Caco-2 (cell line): ENCODE measurements around the gene IFIT5. TPM values are rescaled to one million over a fixed set of nuclear protein-coding genes. Genes with fewer than 3 reads are reported as not detected.

Experiments
- BruUV-seq: library from RNA; stranded (reverse); fragments of 400-500 nt; replicated peaks from 2 replicates; lab custom pipeline; 2021; lab: Mats Ljungman, UMichigan
- CTCF ChIA-PET: fragments of 300-600 bp; sonication (Branson Sonifier 250); formaldehyde crosslinking; loops from one replicate; lab custom pipeline; 2022; ENCODE audit warnings: antibody characterized with exemption; lab: Charles Lee
- POLR2A ChIA-PET: fragments of 300-600 bp; sonication (Branson Sonifier 250); formaldehyde crosslinking; loops from one replicate; lab custom pipeline; 2022; ENCODE audit warnings: antibody characterized with exemption; lab: Charles Lee
- DNase-seq, 2 experiments: peaks; one replicate each; pipeline versions ENCODE4 v3.0.0 to v3.0.0-alpha.2; 2020 to 2022
- H3K27me3 ChIP-seq: replicated peaks from 2 replicates; pipeline ENCODE4 v1.6.0; 2011; ENCODE audit warnings: low read length; ENCODE audit not compliant: control insufficient read depth, insufficient read depth
- H3K36me3 ChIP-seq: 2 replicates; pipeline ENCODE4 v1.5.1; 2011; ENCODE audit warnings: low read length; ENCODE audit not compliant: control insufficient read depth, insufficient read depth
- H3K4me1 ChIP-seq: fragments of 250-450 bp; sonication (Bioruptor Pico); 2 replicates; pipeline ENCODE4 v1.5.1; 2020; ENCODE audit warnings: mild to moderate bottlenecking
- H3K4me3 ChIP-seq: 2 replicates; pipeline ENCODE4 v1.5.1; 2011; ENCODE audit warnings: low read depth, mild to moderate bottlenecking, control low read depth, low read length
- H3K9me3 ChIP-seq: fragments of 250-450 bp; sonication (Bioruptor Pico); 2 replicates; pipeline ENCODE4 v1.5.1; 2020; ENCODE audit warnings: mild to moderate bottlenecking, moderate library complexity
- H3K27ac Mint-ChIP-seq: one replicate; pipeline ENCODE4 v1.8.0; 2022; ENCODE audit warnings: mixed read lengths; ENCODE audit not compliant: unreplicated experiment
- H3K27me3 Mint-ChIP-seq: one replicate; pipeline ENCODE4 v1.8.0; 2022; ENCODE audit warnings: mixed read lengths; ENCODE audit not compliant: insufficient read depth, unreplicated experiment
- H3K36me3 Mint-ChIP-seq: one replicate; pipeline ENCODE4 v1.8.0; 2022; ENCODE audit warnings: mild to moderate bottlenecking, mixed read lengths; ENCODE audit not compliant: insufficient read depth, unreplicated experiment
- H3K4me1 Mint-ChIP-seq: one replicate; pipeline ENCODE4 v1.8.0; 2022; ENCODE audit warnings: low read depth, mixed read lengths; ENCODE audit not compliant: unreplicated experiment
- H3K4me3 Mint-ChIP-seq: one replicate; pipeline ENCODE4 v1.8.0; 2022; ENCODE audit warnings: mild to moderate bottlenecking, moderate library complexity, mixed read lengths; ENCODE audit not compliant: unreplicated experiment
- H3K9me3 Mint-ChIP-seq: one replicate; pipeline ENCODE4 v1.8.0; 2022; ENCODE audit warnings: mixed read lengths; ENCODE audit not compliant: unreplicated experiment
- intact Hi-C: fragments of 100-400 bp; cut with micrococcal nuclease; formaldehyde crosslinking; loops from one replicate; pipeline ENCODE4 v1.10.0; 2022; ENCODE audit not compliant: unreplicated experiment
- total RNA-seq: library from RNA; stranded (reverse); gene quantifications from 2 replicates; pipeline ENCODE4 v1.2.3, GENCODE V29; 2022
- TF ChIP-seq, protein P1 (sequence below), 2 experiments: fragments of 200-600 bp in 1 of 2; IDR thresholded peaks; 1 replicate in 1 of 2; 2 replicates in 1 of 2; pipeline versions ENCODE4 v1.5.1 to v1.8.0; 2011 to 2022; ENCODE audit warnings: antibody characterized with exemption in 1 of 2, control low read depth in 1 of 2, inconsistent platforms in 1 of 2, low read depth in 1 of 2, low read length in 1 of 2, mild to moderate bottlenecking in 1 of 2, moderate library complexity in 1 of 2; ENCODE audit not compliant: insufficient read depth in 1 of 2, severe bottlenecking in 1 of 2, unreplicated experiment in 1 of 2

Gene IFIT5
- total RNA-seq, 1 experiment from 2014 or later = 2.4 TPM

GRCh38 chr10:89398003-89398749 lies 16.2 kb upstream of the IFIT5 start:
- no TSS peak for BruUV-seq
- TF ChIP-seq, protein P1, sequence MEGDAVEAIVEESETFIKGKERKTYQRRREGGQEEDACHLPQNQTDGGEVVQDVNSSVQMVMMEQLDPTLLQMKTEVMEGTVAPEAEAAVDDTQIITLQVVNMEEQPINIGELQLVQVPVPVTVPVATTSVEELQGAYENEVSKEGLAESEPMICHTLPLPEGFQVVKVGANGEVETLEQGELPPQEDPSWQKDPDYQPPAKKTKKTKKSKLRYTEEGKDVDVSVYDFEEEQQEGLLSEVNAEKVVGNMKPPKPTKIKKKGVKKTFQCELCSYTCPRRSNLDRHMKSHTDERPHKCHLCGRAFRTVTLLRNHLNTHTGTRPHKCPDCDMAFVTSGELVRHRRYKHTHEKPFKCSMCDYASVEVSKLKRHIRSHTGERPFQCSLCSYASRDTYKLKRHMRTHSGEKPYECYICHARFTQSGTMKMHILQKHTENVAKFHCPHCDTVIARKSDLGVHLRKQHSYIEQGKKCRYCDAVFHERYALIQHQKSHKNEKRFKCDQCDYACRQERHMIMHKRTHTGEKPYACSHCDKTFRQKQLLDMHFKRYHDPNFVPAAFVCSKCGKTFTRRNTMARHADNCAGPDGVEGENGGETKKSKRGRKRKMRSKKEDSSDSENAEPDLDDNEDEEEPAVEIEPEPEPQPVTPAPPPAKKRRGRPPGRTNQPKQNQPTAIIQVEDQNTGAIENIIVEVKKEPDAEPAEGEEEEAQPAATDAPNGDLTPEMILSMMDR (IDR thresholded peaks at IDR 0.05; ENCODE audit: insufficient read depth in 1 of 2, low read depth in 1 of 2, low read length in 1 of 2, severe bottlenecking in 1 of 2, unreplicated experiment in 1 of 2) = no peak

DNA sequence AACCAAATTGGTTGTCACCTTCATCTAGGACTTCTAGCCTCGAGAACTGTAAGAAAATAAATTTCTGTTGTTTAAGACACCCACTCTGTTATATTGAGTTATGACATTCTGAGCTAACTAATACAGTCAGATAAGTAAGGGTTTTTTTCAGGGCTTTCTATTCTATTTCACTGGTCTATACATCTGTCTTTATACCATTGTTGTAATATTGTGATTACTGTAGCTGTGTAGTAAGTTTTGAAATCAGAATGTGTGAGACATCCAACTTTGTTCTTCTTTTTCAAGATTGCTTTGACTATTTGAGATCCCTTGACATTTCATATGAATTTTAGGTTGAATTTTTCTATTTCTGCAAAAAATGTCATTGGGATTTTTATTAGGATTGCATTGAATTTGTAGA lies 14.4 kb upstream of the IFIT5 start:
- TF ChIP-seq, protein P1 (IDR thresholded peaks at IDR 0.05; ENCODE audit: insufficient read depth in 1 of 2, low read depth in 1 of 2, low read length in 1 of 2, severe bottlenecking in 1 of 2, unreplicated experiment in 1 of 2) = no peak
- peaks cover 3% of the 10 kb centered on the region; the same call in 1 of the 2 replicates for H3K9me3 ChIP-seq
- ChIA-PET CTCF (no interaction called here), POLR2A (no interaction called here)
- no peaks in the 10 kb centered on the region for H3K4me1 Mint-ChIP-seq
- no peaks in the 10 kb centered on the region for H3K27me3 ChIP-seq
- H3K27me3 Mint-ChIP-seq = no peaks in the 10 kb centered on the region
- H3K36me3 ChIP-seq = no peaks in the 10 kb centered on the region
- H3K4me1 ChIP-seq = 0 out of 2 replicates have a peak, but pooled peaks cover 3% of the 10 kb centered on the region
- no peak overlapping the region for H3K4me3 Mint-ChIP-seq
- intact Hi-C loops = no loop called here
- H3K36me3 Mint-ChIP-seq = no peaks in the 10 kb centered on the region
- no peak overlapping the region for H3K4me3 ChIP-seq
- DNase-seq = no peak
- H3K27ac Mint-ChIP-seq = no peak overlapping the region
- BruUV-seq = no TSS peak
- no peaks in the 10 kb centered on the region for H3K9me3 Mint-ChIP-seq

More at GRCh38 chr10:89398003-89398749, 16.2 kb upstream of the IFIT5 start:
- no peaks in the 10 kb centered on the region for H3K4me1 Mint-ChIP-seq
- ChIA-PET POLR2A (no interaction called here), CTCF (no interaction called here)
- no peaks in the 10 kb centered on the region for H3K27me3 Mint-ChIP-seq
- Histone ChIP-seq H3K4me3 (no peak overlapping the region), H3K4me1 (0 out of 2 replicates have a peak, but pooled peaks cover 5% of the 10 kb centered on the region), H3K9me3 (peaks cover 3% of the 10 kb centered on the region; the same call in 1 of the 2 replicates), H3K36me3 (no peaks in the 10 kb centered on the region), H3K27me3 (no peaks in the 10 kb centered on the region)
- H3K4me3 Mint-ChIP-seq = no peak overlapping the region
- intact Hi-C loops = no loop called here
- no peak overlapping the region for H3K27ac Mint-ChIP-seq
- H3K36me3 Mint-ChIP-seq = no peaks in the 10 kb centered on the region
- H3K9me3 Mint-ChIP-seq = no peaks in the 10 kb centered on the region
- no peak for DNase-seq

DNA sequence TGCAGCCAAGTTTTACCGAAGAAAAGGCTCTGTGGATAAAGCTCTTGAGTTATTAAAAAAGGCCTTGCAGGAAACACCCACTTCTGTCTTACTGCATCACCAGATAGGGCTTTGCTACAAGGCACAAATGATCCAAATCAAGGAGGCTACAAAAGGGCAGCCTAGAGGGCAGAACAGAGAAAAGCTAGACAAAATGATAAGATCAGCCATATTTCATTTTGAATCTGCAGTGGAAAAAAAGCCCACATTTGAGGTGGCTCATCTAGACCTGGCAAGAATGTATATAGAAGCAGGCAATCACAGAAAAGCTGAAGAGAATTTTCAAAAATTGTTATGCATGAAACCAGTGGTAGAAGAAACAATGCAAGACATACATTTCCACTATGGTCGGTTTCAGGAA lies 11.3 kb upstream of the IFIT5 start:
- H3K4me3 ChIP-seq = no peak overlapping the region
- H3K36me3 Mint-ChIP-seq = no peaks in the 10 kb centered on the region
- no peak overlapping the region for H3K4me3 Mint-ChIP-seq
- ChIA-PET POLR2A (no interaction called here), CTCF (no interaction called here)
- no peaks in the 10 kb centered on the region for H3K27me3 ChIP-seq
- intact Hi-C loops = no loop called here
- no peak for DNase-seq
- TF ChIP-seq, protein P1 (IDR thresholded peaks at IDR 0.05; ENCODE audit: insufficient read depth in 1 of 2, low read depth in 1 of 2, low read length in 1 of 2, severe bottlenecking in 1 of 2, unreplicated experiment in 1 of 2) = no peak
- no peaks in the 10 kb centered on the region for H3K36me3 ChIP-seq
- no peaks in the 10 kb centered on the region for H3K9me3 Mint-ChIP-seq
- no TSS peak for BruUV-seq
- no peaks in the 10 kb centered on the region for H3K4me1 Mint-ChIP-seq
- 0 out of 2 replicates have a peak, but pooled peaks cover 3% of the 10 kb centered on the region for H3K4me1 ChIP-seq
- H3K27me3 Mint-ChIP-seq = no peaks in the 10 kb centered on the region
- H3K9me3 ChIP-seq = peaks cover 3% of the 10 kb centered on the region; the same call in 1 of the 2 replicates
- H3K27ac Mint-ChIP-seq = no peak overlapping the region
